ENCODE data around the gene DHRS12.

Gene DHRS12

GRCh38 chr13:51806566-51806965 lies 2.6 kb upstream of the DHRS12 start:
- DNase-seq = no peak

GRCh38 chr13:51805925-51806324 lies 2.0 kb upstream of the DHRS12 start:
- DNase-seq = no peak

DNA sequence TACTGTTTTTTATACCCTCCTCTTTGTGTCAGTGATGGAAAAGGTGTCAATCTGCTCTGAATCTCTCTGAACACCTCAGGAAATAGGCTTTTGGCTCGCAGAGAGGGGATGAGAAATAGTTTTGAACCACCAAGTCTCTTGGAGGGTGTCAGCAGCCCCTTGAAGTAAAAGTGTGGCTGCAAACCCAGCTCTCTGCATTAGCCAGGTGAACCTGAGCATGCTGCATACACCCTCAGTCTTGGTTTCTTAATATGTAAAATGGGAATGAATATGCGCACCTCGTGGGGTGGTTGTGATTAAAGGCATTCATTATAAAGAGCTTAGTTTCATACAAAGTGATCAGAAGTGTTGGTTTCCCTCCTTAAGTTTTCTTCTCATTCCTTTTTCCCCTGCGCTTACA lies 1.4 kb upstream of the DHRS12 start:
- no peak for DNase-seq

DNA sequence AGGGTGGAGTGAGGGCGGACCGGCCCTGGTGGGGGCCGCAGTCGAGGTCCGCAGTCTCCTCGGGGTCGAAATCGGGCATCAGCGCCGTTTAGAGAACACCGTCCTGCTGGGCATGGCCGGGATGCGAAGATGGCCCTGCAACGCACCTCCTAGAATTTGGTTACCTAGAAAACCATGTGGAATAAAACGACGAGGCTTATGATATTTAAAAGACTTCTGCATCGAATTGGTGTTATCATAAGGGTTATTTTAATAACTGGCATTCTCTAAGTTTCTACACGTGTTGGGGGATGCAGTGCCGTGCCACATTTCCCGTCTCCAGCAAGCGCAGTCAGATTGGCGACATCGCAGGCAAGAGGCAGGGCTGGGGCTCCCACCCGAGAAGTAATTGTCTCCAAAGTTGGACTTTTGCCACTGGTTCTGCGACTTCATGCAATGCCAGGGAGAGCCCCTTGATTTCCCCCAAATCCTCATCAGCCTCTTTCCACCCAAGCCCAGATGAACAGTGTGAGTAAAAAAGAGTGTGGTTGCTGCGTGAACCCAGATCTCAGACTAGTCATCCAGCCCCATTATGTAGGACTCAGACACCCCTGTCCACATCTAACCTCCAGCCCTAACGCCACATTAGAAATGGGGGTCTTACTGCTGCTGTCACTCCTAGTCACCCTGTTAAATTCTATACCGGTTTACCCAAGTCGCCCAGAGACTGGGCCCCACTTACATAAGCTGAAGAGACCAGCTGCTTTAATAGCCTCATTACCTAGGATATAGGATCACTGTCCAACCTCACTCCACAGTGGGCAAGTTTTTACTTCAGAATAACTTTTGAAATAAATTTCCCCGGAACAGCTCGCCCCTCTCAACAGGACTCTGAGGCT lies 571 bp upstream of the DHRS12 start:
- DNase-seq = no peak

- DNase-seq = no peak
Measured at GRCh38 chr13:51802631-51803418, 1.1 kb downstream of the DHRS12 start.

DNA sequence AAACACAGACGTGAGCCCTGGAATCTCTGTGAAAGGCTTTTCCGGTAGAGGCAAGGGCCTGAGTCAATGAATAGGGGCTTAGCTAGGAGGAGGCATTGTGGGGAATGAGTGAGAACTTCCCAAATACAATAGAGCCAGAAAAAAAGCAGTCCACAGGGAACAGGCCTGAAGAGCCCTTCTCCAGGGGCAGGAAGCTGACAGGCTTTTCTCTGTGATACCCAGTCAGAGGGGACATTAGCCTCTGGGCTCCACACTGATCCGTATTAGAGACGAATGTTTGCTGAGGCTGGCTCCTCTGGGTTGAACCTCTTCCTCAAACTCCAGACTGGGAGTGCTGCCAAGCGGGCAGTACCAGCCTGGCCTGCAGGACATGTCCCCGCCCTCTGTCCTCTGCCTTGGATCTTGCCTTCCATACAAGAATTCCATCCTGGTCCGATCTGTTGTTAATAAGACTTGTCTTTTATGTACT lies 2.3 kb downstream of the DHRS12 start:
- DNase-seq = no peak

DNA sequence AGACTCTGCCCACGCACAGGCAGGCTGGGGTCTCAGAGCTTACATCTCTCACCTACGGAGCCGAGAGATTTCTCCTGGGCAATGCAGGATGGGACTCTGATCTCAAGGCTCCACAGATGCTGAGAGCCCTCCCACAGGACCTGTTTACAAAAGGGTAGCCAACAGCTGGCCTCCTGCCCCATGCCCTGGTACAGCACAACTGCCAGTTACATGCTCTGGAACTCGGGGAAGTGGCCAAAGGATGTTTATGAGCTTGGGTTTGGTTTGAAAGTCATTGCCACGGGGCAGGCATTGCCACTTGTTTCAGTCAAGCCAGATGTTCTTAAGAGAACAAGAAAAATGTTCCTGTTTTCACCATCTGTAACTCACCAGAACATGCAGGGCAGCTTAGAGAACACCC lies 3.5 kb downstream of the DHRS12 start:
- DNase-seq = no peak

DNA sequence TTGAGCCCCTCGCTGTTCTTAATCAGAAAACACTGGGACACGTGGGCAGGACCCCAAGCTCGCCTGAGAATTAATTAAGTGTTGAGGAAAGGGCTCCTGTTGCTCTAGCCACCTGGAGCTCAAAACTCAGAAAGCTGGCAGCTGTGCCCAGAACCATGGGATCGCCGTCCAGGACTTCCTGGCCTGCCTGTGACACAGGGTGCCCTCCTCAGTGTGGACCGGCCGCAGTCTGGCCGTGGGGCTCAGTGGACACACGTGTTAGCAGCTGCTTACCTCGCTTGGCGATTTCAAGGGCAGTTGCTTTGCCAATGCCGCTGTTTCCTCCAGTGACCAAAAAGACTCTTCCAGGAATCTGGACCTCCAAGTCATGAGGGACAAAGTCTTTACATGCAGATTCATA lies 4.7 kb downstream of the DHRS12 start:
- no peak for DNase-seq

DNA sequence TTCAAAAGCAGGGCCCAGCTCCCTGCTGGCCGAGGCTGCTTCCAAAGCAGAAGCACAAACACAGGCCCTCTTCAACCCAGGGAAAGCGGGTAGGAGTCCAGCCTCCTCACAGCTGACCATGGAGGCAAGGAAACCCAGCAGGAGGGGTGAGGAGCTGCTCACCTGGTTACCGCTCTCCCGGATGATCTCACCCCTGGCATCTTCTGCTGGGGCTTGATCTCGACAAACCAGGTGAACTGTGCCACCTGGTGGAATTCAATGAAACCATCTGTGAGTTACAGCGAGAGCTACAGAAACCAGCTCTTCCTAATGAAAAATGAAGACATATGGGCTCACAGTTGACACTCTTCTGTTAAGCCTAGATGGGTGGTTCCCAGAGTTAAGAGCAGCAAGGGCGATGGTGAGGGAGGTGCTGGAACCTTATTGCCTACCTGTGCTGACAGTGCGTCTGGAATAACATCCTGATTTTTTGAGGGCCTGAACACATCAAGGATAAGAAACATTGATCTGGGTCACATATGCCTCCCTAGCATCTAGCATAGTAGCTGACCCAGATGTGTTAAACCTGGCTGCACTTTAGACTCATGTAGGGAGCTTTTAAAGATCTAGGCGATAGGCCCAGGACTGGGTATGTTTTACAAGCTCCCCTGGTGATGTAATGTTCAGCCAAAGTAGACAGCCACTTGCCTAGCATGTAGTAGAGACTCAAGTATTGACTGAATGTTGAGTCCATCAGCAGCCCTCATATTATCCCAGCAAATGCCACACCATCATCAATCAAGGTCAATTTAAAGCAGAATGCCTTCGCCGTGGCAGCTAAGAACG lies 6.1 kb downstream of the DHRS12 start:
- DNase-seq = peak; percentile 46

GRCh38 chr13:51796546-51796945 lies 7.4 kb downstream of the DHRS12 start:
- DNase-seq = no peak

- DNase-seq = no peak
Measured at GRCh38 chr13:51795419-51795818, 8.5 kb downstream of the DHRS12 start.

GRCh38 chr13:51794964-51795363 lies 9.0 kb downstream of the DHRS12 start:
- no peak for DNase-seq

- no peak for DNase-seq
Measured at GRCh38 chr13:51793570-51794271, 10.2 kb downstream of the DHRS12 start.

DNA sequence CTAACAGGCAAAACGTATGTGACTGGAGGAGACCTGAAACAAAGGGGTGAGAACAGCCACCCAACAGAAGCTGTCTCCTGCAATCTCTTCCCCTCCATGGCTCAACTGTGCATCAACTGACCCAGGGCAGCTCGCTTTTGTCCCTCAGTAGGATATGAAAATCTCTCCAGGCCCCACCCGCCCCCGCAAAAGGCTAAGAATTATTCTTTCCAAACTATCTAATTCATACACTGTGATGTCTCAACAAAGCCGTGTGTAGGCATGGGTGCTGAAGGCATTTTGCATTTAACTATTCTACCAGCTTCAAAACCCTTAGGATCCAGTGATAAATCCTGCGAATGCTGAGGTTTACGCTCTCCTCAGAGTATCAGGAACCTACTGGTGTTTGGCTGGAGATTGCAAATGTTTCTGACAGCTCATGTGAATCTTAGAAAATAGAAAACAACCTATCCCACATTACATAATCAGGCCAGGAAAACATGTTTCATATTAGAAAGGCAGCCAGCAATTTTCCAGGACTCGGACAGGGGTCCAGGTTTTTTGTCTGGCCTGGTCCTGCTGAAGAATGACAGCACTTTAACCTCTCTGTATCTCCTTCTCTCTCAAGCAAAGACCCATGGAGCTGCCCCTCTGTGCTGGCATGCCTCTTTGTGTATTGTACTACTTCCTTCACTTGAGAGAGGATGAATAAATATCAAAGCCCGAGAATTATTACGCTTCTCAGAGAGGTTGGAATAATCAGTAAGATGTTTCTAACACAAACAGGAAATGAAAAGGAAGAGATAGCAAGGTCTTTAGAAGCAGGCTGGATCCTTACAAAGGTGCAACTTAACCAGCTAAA lies 17.3 kb downstream of the DHRS12 start:
- DNase-seq = no peak

GRCh38 chr13:51785712-51786424 lies 18.1 kb downstream of the DHRS12 start:
- no peak for DNase-seq

DNA sequence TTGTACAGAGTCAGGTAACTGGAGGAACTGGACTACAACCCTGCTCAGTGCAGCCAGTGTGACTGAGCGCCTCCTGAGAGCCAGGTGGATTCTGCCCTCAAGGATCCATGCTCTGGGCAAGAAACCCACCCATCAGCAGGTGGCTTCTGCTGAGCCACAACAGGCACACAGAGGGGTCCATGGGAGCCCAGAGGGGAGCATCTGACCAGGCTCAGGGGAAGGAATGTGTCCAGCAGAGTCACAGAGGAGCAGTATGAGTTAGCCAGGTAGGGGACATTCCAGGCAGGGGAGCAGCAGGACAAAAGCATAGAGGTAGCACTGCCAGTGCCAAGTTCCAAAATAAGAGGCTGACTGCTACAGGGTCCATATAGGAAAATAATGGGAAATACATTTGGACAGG lies 19.9 kb downstream of the DHRS12 start:
- DNase-seq = no peak

DNA sequence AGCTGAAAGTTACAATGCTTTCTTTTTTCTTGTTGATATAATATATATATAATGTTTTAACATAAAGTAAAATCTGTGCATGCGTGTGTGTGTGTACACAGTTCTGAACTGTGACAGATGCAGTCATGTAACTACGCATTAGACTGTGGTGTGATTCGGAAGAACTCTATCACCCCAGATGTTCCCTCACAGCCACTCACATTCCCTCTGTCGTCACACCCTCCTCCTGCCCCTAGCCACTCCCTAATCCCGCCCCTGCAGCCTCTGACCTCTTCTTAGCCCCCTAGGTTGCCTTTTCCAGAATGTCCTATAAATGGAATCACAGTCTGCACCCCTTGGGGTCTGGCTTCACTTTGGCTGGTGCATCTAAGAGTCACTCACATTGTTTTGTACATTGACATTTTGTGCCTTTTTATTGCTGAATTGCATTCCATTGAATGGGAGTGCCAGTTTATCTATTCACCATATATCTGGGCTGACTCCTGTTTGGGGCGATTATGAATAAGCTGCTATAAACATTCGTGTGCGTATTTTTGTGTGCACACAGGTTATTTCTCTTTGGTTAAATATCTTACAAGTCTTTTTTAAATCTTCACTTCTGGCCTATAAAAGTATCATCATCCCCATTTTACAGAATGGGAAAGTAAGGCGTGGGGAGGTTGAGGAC lies 20.4 kb downstream of the DHRS12 start:
- DNase-seq = no peak

GRCh38 chr13:51782026-51782710 lies 21.8 kb downstream of the DHRS12 start:
- no peak for DNase-seq

DNA sequence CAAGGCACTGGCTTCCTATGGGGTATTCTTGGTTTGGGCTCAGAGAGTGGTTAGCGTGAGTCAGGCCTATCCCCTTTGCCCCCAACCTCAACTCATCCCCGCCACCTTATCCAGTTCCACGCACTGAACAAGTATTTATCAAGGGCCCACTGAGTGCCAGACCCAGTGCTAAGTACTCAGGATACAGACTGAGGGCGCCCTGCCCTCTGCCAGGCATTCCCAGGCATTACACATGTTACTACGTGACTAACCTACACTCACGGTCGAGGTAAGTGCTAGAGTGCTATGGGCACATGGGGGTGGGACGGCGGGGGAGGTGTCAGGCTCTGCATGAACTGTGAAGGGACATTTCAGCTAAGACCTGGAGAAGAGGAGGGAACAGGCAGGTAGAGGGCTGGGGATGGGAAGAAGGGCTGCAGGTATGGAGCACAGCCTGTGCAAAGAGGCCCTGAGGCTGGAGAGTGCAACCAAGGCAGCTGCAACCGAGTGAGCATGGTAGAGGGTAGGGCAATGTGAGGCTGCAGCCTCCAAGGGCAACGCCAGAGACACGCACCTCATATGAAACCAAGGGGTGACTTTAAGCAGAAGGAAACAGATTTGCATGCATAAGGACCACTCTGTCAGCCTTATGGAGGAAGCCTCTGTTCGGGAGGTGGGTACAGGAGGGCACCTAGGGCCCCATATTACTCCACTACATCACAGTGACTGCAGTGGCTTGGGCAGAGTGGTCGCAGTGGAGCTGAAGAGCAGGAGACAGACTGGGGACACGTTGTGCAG lies 22.5 kb downstream of the DHRS12 start:
- peak; percentile 34 for DNase-seq

Measured in 8988T (cell line).